Eye (tissue), 1 donor: ENCODE data around the gene KIF25.
"Not testable (repeated sequence)": the region's sequence is repeated elsewhere in the genome, so short reads cannot be mapped to it uniquely, and the experiment has no call there.

ENCODE experiments used
- DNase-seq: peaks from one replicate; pipeline ENCODE4 v3.0.0-alpha.2; 2015

Gene KIF25

DNA sequence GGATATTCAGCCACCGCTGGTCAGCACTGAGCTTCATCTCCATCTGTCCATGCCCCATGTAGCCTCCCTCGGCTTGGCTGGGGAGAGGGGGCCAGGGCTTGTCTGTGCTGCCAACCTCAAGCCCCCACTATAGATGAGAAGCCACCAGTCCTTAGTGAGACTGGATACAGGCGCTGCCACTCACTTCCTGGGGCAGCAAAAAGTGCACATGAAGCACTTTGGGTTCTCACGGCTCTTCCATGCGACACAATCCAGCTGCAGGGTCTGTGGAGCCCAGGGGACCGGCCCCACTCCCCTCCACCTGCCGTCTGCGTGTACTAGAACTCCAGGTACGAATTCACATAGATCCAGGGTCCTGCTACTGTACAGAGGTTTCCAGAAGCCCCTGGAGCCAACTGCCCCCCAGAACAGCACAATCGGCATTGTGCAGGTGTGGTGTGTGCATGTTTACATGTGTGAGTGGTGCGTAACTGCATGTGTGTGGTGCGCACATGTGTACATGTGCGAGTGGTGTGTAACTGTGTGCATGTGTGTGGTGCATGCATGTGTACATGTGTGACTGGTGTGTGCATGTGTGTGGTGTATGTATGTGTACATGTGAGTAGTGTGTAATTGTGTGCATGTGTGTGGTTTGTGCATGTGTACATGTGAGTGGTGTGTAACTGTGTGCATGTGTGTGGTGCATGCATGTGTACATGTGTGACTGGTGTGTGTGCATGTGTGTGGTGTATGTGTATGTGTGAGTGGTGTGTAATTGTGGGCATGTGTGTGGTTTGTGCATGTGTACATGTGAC, 76.7 kb downstream of the KIF25 start:
- DNase-seq = no peak

GRCh38 chr6:168075216-168075615, 77.7 kb downstream of the KIF25 start:
- DNase-seq = no peak

DNA sequence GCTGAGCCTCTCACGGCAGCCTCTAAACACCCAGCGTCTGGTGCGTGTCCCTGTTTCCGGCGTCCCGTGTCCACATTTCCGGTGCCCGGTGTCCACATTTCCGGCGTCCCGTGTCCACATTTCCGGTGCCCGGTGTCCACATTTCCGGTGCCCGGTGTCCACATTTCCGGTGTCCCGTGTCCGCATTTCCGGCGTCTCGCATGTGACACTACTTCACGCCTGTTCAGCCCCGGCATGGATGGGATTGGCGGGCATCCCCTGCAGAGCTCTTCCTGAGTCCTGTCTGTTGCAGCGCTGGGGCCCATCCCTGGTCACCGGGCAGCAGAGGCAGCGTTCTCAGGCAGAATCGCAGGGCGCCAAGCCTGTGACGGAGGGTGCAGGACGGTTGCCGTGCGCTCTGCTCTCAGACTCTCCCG, 78.3 kb downstream of the KIF25 start:
- DNase-seq = no peak

DNA sequence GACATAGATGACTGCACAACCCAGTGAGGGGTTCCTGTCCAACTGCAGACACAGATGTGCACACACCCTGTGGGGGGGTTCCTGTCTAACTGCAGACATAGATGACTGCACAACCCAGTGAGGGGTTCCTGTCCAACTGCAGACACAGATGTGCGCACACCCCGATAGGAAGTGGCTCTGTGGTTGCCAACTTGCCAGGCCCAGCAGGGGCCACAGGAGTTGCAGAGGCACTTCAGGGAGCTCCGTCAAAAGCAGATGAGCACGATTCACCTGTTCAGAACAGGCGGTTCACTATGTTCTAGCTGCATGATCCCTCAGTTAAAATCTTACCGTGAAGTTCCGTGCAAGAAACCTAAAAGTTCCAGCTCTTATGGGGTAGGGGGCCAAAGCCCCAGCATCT, 79.9 kb downstream of the KIF25 start:
- not testable (repeated sequence) for DNase-seq

DNA sequence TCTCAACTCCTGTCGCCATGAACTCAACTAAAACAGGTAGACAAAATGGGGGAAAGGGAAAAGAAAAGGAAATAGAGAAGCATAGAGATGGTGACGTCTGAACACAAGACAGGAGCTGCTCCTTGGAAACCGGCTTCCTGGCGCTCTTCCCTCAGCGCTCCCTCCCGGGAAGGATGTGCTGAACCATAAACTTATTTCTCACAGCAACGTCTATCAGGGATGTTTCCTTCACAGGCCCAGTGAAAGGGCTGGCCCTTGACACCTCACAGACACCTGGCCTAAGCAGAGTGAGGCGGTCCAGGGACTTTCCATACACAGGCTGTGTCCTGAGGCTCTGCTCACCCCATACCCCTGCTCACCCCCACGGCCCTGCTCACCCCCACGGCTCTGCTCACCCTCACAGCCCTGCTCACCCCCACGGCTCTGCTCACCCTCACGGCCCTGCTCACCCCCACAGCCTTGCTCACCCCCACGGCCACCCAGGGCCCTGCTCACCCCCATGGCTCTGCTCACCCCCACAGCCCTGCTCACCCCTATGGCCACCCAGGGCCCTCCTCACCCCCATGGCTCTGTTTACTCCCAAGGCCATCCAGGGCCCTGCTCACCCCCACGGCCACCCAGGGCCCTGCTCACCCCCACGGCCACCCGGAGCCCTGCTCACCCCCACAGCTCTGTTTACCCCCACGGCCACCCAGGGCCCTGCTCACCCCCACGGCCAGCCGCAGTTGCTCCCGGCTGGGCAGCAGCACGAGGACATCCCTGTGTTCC, 80.9 kb downstream of the KIF25 start:
- DNase-seq = peak; percentile 28

GRCh38 chr6:168078943-168079405, 81.5 kb downstream of the KIF25 start, which contains the start of gene FRMD1:
FRMD1 (minus strand) TSS chr6:168079212; CDS start chr6:168079094, 118 bp downstream.
- no peak for DNase-seq

GRCh38 chr6:168080393-168081077, 83.1 kb downstream of the KIF25 start:
- DNase-seq = no peak

- no peak for DNase-seq
Observed at GRCh38 chr6:168081858-168082546, 84.5 kb downstream of the KIF25 start.

- no peak for DNase-seq
Observed at GRCh38 chr6:168082860-168083513, 85.5 kb downstream of the KIF25 start.

- DNase-seq = no peak
Observed at GRCh38 chr6:168083514-168083885, 86.0 kb downstream of the KIF25 start.

DNA sequence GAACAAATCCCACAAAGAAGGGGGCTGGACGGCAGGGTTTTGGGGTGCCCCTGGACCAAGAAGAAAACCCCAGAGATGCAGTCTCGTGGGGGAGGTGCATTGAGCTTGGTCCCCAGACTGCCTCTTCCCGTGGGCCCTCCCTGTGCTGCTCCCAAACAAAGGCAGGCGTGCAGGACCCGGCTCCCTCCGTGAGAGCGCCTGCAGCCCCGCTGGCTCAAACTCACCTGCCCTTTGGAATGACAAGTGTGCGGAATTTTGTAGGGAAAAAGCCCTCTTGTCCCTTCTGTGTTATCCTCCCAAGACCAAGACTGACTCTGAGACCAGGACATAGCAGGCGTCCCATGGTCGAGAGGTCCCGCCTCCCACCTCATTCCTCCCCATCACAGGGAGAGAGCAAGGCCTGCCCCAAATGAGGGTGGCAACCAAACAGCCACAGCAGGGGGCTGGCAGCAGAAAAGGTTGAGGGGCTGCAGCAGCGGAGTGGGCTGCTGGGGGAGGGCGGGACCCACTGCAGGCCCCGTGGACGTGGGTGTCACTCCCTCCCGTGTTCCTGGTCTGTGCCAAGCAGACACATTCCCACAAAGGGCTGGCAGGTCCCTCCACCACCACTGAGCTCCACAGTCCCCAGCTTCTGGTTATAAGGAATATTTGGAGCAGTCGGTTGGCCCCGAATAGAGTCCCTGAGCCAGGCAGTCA, 87.1 kb downstream of the KIF25 start:
- DNase-seq = no peak

DNA sequence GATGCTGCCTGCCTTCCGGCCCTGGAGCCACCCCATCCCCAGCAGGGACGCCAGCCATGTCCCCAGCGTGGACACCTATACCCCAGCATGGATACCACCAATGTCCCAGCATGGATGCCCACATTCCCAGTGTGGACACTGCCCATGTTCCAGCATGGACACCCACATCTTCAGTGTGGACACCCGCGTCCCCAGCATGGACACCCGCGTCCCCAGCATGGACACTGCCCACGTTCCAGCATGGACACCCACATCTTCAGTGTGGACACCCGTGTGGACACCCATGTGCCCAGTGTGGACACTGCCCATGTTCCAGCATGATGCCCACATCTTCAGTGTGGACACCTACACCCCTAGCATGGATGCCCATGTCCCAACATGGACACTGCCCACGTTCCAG, 88.6 kb downstream of the KIF25 start:
- no peak for DNase-seq

DNA sequence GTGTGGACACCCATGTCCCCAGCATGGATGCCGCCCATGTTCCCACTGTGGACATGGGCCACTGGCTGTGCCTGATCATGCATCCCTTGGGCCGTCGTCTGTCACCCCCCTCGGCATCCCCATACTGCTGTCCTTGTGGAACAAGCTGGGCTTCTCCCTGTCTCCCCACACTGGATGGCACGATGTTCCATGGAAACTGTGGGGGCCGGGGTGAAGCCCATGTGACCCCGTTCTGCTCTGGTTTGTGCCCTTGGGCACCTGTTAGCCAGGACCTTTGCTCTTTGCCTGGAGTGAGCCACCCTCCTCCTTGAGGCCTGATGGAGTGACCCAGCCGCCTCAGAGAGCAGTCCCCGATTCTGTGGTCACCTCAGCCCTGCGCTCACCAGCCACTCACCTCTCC, 89.1 kb downstream of the KIF25 start:
- no peak for DNase-seq

GRCh38 chr6:168087436-168088160, 90.1 kb downstream of the KIF25 start:
- DNase-seq = no peak

GRCh38 chr6:168088161-168089053, 90.9 kb downstream of the KIF25 start:
- DNase-seq = peak; percentile 94

GRCh38 chr6:168089186-168090063, 92.0 kb downstream of the KIF25 start:
- DNase-seq = no peak

DNA sequence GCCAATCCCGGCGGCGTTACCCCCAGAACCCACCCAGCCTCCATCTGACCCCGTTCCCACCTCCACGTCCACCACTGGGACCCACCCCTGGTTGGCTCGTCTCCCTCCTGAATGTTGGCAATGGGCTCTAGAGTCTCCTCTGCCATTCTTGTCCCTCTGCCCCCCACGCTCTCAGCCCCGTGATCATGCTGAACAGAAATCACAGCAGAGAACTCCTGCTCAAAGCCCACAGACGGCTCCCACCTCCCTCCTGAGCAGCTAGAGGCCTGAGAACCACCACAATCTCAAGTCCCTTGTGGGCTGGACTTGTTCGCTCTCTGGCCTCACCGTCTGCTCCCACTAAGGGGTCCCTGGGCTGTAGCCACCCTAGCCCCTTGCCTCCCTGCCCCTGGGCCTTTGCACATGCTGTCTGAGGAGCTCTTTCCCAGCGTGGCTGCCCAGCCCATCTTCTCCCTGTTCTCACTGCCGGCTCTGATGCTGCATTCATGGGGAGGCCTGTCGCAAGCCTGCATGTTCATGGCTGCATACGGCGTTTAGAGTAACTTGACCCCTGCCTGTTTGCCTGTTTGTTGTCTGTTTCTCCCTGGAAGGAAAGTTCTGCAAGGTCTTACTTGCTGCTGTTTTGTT, 92.7 kb downstream of the KIF25 start:
- DNase-seq = no peak

DNA sequence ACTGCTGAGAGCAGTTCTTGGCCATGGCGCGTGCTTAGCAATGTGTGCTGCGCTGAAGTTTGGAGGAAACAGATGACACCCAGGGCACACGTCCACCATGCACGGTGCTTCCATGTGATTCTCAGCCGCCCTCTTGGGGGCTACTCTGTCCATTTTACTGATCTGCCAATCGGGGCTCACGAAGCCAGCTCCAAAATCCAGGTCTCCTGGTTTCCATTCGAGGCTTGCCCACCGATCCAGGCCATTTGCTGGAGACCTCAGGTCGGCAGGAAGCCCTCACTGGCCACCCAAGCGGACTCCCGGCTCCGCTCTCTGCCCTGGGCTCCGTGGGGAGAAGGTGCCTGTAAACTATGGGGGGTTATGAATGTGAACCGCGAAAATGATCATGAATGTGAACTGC, 93.2 kb downstream of the KIF25 start:
- DNase-seq = no peak
